H9 (cell line): ENCODE data around the gene MBTD1. TPM values are rescaled to one million over a fixed set of nuclear protein-coding genes. Genes with fewer than 3 reads are reported as not detected.

ENCODE experiments used
- DNase-seq: peaks from one replicate; pipeline ENCODE4 v3.0.0-alpha.2; 2017
- H2AFZ ChIP-seq: one replicate; pipeline ENCODE4 v1.6.1; 2013; ENCODE audit warnings: mild to moderate bottlenecking, low read length, control low read depth, moderate library complexity
- H2AK5ac ChIP-seq: 2 replicates; pipeline ENCODE4 v1.6.1; 2013; ENCODE audit warnings: low read length, control low read depth, mixed read lengths; ENCODE audit not compliant: insufficient read length
- H2BK120ac ChIP-seq: one replicate; pipeline ENCODE4 v1.6.1; 2013; ENCODE audit warnings: low read depth, mild to moderate bottlenecking, low read length, control low read depth, inconsistent platforms; ENCODE audit not compliant: poor library complexity, severe bottlenecking
- H2BK12ac ChIP-seq: 2 replicates; pipeline ENCODE4 v1.6.1; 2013; ENCODE audit warnings: low read length, control low read depth, mixed read lengths, low read depth; ENCODE audit not compliant: insufficient read length
- H2BK15ac ChIP-seq: 2 replicates; pipeline ENCODE4 v1.6.1; 2013; ENCODE audit warnings: low read depth, low read length, control low read depth
- H2BK20ac ChIP-seq: one replicate; pipeline ENCODE4 v1.6.1; 2013; ENCODE audit warnings: low read depth, mild to moderate bottlenecking, low read length, control low read depth, inconsistent platforms; ENCODE audit not compliant: poor library complexity, severe bottlenecking
- H2BK5ac ChIP-seq: 2 replicates; pipeline ENCODE4 v1.6.1; 2013; ENCODE audit warnings: low read length, control low read depth, mixed read lengths; ENCODE audit not compliant: insufficient read length
- H3K14ac ChIP-seq: 2 replicates; pipeline ENCODE4 v1.6.1; 2013; ENCODE audit warnings: low read length, control low read depth; ENCODE audit not compliant: insufficient read depth
- H3K18ac ChIP-seq: 2 replicates; pipeline ENCODE4 v1.6.1; 2013; ENCODE audit warnings: low read depth, mild to moderate bottlenecking, mixed read lengths, low read length, control low read depth; ENCODE audit not compliant: insufficient read length
- H3K23ac ChIP-seq: 2 replicates; pipeline ENCODE4 v1.6.1; 2013; ENCODE audit warnings: low read length, control low read depth, mixed read lengths, low read depth; ENCODE audit not compliant: insufficient read length
- H3K23me2 ChIP-seq: 2 replicates; pipeline ENCODE4 v1.6.1; 2013; ENCODE audit warnings: low read depth, mild to moderate bottlenecking, mixed read lengths, low read length, control low read depth; ENCODE audit not compliant: insufficient read length, poor library complexity, severe bottlenecking
- H3K27ac ChIP-seq: 2 replicates; pipeline ENCODE4 v1.5.1; 2013; ENCODE audit warnings: low read length, control low read depth, mixed read lengths, low read depth; ENCODE audit not compliant: insufficient read length
- H3K27me3 ChIP-seq: 2 replicates; pipeline ENCODE4 v1.6.1; 2013; ENCODE audit warnings: low read length, control low read depth, inconsistent platforms; ENCODE audit not compliant: insufficient read depth
- H3K4ac ChIP-seq: 2 replicates; pipeline ENCODE4 v1.6.1; 2013; ENCODE audit warnings: low read depth, mild to moderate bottlenecking, control low read depth, inconsistent platforms, low read length, moderate library complexity
- H3K4me1 ChIP-seq: 2 replicates; pipeline ENCODE4 v1.6.1; 2013; ENCODE audit warnings: low read length, control low read depth, inconsistent platforms; ENCODE audit not compliant: insufficient read depth
- H3K4me2 ChIP-seq: 2 replicates; pipeline ENCODE4 v1.6.1; 2013; ENCODE audit warnings: low read length, control low read depth, mixed read lengths; ENCODE audit not compliant: insufficient read length, insufficient read depth
- H3K56ac ChIP-seq: 2 replicates; pipeline ENCODE4 v1.6.1; 2013; ENCODE audit warnings: low read depth, mild to moderate bottlenecking, mixed read lengths, low read length, control low read depth; ENCODE audit not compliant: insufficient read length
- H3K79me1 ChIP-seq: 2 replicates; pipeline ENCODE4 v1.6.1; 2013; ENCODE audit warnings: low read depth, mild to moderate bottlenecking, moderate library complexity, low read length, control low read depth, inconsistent platforms; ENCODE audit not compliant: insufficient read depth, poor library complexity, severe bottlenecking
- H3K79me2 ChIP-seq: 2 replicates; pipeline ENCODE4 v1.6.1; 2013; ENCODE audit warnings: low read length, control low read depth, inconsistent platforms; ENCODE audit not compliant: insufficient read depth
- H3K9ac ChIP-seq: 2 replicates; pipeline ENCODE4 v1.6.1; 2013; ENCODE audit warnings: low read length, control low read depth, mixed read lengths; ENCODE audit not compliant: insufficient read length; ENCODE audit errors: extremely low read depth
- H3K9me3 ChIP-seq: one replicate; pipeline ENCODE4 v1.6.1; 2013; ENCODE audit warnings: low read depth, low read length, inconsistent platforms; ENCODE audit not compliant: control insufficient read depth
- H3T11ph ChIP-seq: one replicate; pipeline ENCODE4 v1.6.1; 2013; ENCODE audit warnings: mild to moderate bottlenecking, low read length, control low read depth, inconsistent platforms
- H4K20me1 ChIP-seq: one replicate; pipeline ENCODE4 v1.6.1; 2013; ENCODE audit not compliant: control insufficient read depth, insufficient read length, insufficient read depth
- H4K5ac ChIP-seq: 2 replicates; pipeline ENCODE4 v1.6.1; 2013; ENCODE audit warnings: low read depth, mild to moderate bottlenecking, mixed read lengths, low read length, control low read depth; ENCODE audit not compliant: insufficient read length
- H4K8ac ChIP-seq: replicated peaks from 2 replicates; pipeline ENCODE4 v1.6.1; 2013; ENCODE audit warnings: low read length, control low read depth, mixed read lengths, low read depth; ENCODE audit not compliant: insufficient read length
- H4K91ac ChIP-seq: 2 replicates; pipeline ENCODE4 v1.6.1; 2013; ENCODE audit warnings: low read depth, mild to moderate bottlenecking, moderate library complexity, mixed read lengths, low read length, control low read depth; ENCODE audit not compliant: insufficient read length
- H3K27ac Mint-ChIP-seq, 3 experiments: 2 replicates in 2 of 3; 3 replicates in 1 of 3; pipeline ENCODE4 v1.8.0; 2020 to 2021; ENCODE audit warnings: mixed read lengths in 3 of 3, mild to moderate bottlenecking in 1 of 3, moderate library complexity in 1 of 3
- H3K27me3 Mint-ChIP-seq: 2 replicates; pipeline ENCODE4 v1.8.0; 2021; ENCODE audit warnings: low read depth, mild to moderate bottlenecking, moderate library complexity, mixed read lengths
- H3K36me3 Mint-ChIP-seq, 3 experiments: 2 replicates in 2 of 3; 3 replicates in 1 of 3; pipeline ENCODE4 v1.8.0; 2020 to 2021; ENCODE audit warnings: low read depth in 3 of 3, mixed read lengths in 3 of 3; ENCODE audit not compliant: insufficient read depth in 1 of 3
- H3K4me1 Mint-ChIP-seq, 2 experiments: 2 replicates each; pipeline ENCODE4 v1.8.0; 2020; ENCODE audit warnings: mixed read lengths in 2 of 2
- H3K4me3 Mint-ChIP-seq, 2 experiments: 2 replicates in 1 of 2; 3 replicates in 1 of 2; pipeline ENCODE4 v1.8.0; 2020 to 2021; ENCODE audit warnings: mild to moderate bottlenecking in 2 of 2, mixed read lengths in 2 of 2, moderate library complexity in 1 of 2
- H3K9me3 Mint-ChIP-seq, 2 experiments: 2 replicates in 1 of 2; 3 replicates in 1 of 2; pipeline ENCODE4 v1.8.0; 2020; ENCODE audit warnings: mild to moderate bottlenecking in 2 of 2, mixed read lengths in 2 of 2, moderate library complexity in 1 of 2
- CTCF ChIP-seq: fragments of 200-600 bp; sonication (generic); conservative IDR thresholded peaks from 3 replicates; pipeline ENCODE4 v1.8.0; 2021; ENCODE audit warnings: antibody characterized with exemption, mild to moderate bottlenecking
- WGBS: extraction: QIAGEN DNeasy Blood & Tissue Kit; methylation state at CpG from one replicate; pipeline ENCODE4 v1.1.7; 2013; ENCODE audit warnings: missing lambda C conversion rate, low lambda C conversion rate, mixed read lengths; ENCODE audit not compliant: insufficient read length; ENCODE audit errors: extremely low coverage; 5-methylcytosine and 5-hydroxymethylcytosine counted together
- total RNA-seq: library from RNA; stranded (reverse); gene quantifications from 2 replicates; pipeline ENCODE4 v1.2.1, GENCODE V29; 2021

The MBTD1 gene
- total RNA-seq, 1 experiment from 2014 or later = 49.6 TPM

GRCh38 chr17:51155416-51155815, 104.4 kb downstream of the MBTD1 start:
- Histone ChIP-seq H4K20me1 (no peaks in the 10 kb centered on the region), H3K18ac (no peak overlapping the region), H3K27ac (no peak overlapping the region), H3K79me2 (peaks cover 19% of the 10 kb centered on the region), H3K9ac (no peak overlapping the region), H3K9me3 (no peaks in the 10 kb centered on the region), H3K4me1 (no peaks in the 10 kb centered on the region), H4K8ac (no peak overlapping the region), H2BK15ac (no peak overlapping the region), H3K23me2 (peaks cover 4% of the 10 kb centered on the region), H4K5ac (no peak overlapping the region), H3K14ac (no peak overlapping the region), H2BK120ac (no peak overlapping the region), H4K91ac (no peak overlapping the region), H3K4me2 (no peak overlapping the region), H3K23ac (no peak overlapping the region), H2AFZ (no peak overlapping the region), H2BK5ac (no peak overlapping the region), H3K79me1 (no peaks in the 10 kb centered on the region), H2BK20ac (no peak overlapping the region), H2BK12ac (no peak overlapping the region), H3K56ac (no peak overlapping the region), H3K27me3 (no peaks in the 10 kb centered on the region), H3T11ph (no peak overlapping the region), H2AK5ac (no peak overlapping the region), H3K4ac (no peak overlapping the region)
- TF ChIP-seq CTCF = no peak
- DNase-seq = no peak
- Mint-ChIP-seq H3K27ac (no peak overlapping the region), H3K27me3 (no peaks in the 10 kb centered on the region), H3K36me3 (peaks cover 18 to 47% (median 35%) of the 10 kb centered on the region in 3 experiments), H3K4me1 (no peaks in the 10 kb centered on the region; a peak in 1 of 4 replicates), H3K9me3 (no peaks in the 10 kb centered on the region), H3K4me3 (no peak overlapping the region; a peak in 1 of 5 replicates)
- WGBS = no CpG with 5 or more reads among the region's 8 CpGs
